HepG2 (cell line): ENCODE measurements around the gene VPS54. TPM values are rescaled to one million over a fixed set of nuclear protein-coding genes. Genes with fewer than 3 reads are reported as not detected.

ENCODE experiments used
- ARID5B ChIP-seq: IDR thresholded peaks from 2 replicates; pipeline ENCODE4 v1.4.0; 2020; ENCODE audit warnings: mild to moderate bottlenecking, missing genetic modification reagents
- ARNTL ChIP-seq: sonication (generic); formaldehyde crosslinking; IDR thresholded peaks from 2 replicates; pipeline ENCODE4 v1.4.0; 2020; ENCODE audit warnings: mild to moderate bottlenecking, missing genetic modification reagents
- CC2D1A ChIP-seq: sonication (generic); formaldehyde crosslinking; IDR thresholded peaks from 2 replicates; pipeline ENCODE4 v1.8.1; 2023; ENCODE audit warnings: mild to moderate bottlenecking, missing genetic modification reagents
- CEBPZ ChIP-seq: IDR thresholded peaks from 2 replicates; pipeline ENCODE4 v1.6.1; 2012; ENCODE audit warnings: low read length, improper control_type of control experiment
- EHMT2 ChIP-seq: fragments of 200-600 bp; sonication (generic); IDR thresholded peaks from 2 replicates; pipeline ENCODE4 v1.7.0; 2017; ENCODE audit warnings: antibody characterized with exemption, low read depth, low read length, borderline replicate concordance
- HINFP ChIP-seq: sonication (generic); formaldehyde crosslinking; IDR thresholded peaks from 2 replicates; pipeline ENCODE4 v1.4.0; 2020; ENCODE audit warnings: low read depth, mild to moderate bottlenecking, missing genetic modification reagents
- KDM3A ChIP-seq: IDR thresholded peaks from 2 replicates; pipeline ENCODE4 v1.6.1; 2018; ENCODE audit warnings: low read depth, missing compliant biosample characterization
- PRPF4 ChIP-seq: fragments of 200-400 bp; formaldehyde crosslinking; IDR thresholded peaks from 2 replicates; pipeline ENCODE4 v1.6.1; 2016; ENCODE audit warnings: low read length, low read depth; ENCODE audit not compliant: poor library complexity, severe bottlenecking
- SALL2 ChIP-seq: sonication (generic); formaldehyde crosslinking; IDR thresholded peaks from 2 replicates; pipeline ENCODE4 v1.8.1; 2023; ENCODE audit warnings: mild to moderate bottlenecking, missing genetic modification reagents, inconsistent platforms
- SATB2 ChIP-seq: sonication (generic); formaldehyde crosslinking; IDR thresholded peaks from 2 replicates; pipeline ENCODE4 v1.5.0; 2020; ENCODE audit warnings: missing genetic modification reagents
- ZBTB10 ChIP-seq: sonication (generic); formaldehyde crosslinking; IDR thresholded peaks from 2 replicates; pipeline ENCODE4 v1.4.0; 2020; ENCODE audit warnings: missing genetic modification reagents, borderline replicate concordance
- ZBTB8A ChIP-seq: sonication (generic); formaldehyde crosslinking; IDR thresholded peaks from 2 replicates; pipeline ENCODE4 v1.4.0; 2020; ENCODE audit warnings: mild to moderate bottlenecking, low read depth, missing genetic modification reagents, borderline replicate concordance
- ZNF484 ChIP-seq: sonication (generic); formaldehyde crosslinking; IDR thresholded peaks from 2 replicates; pipeline ENCODE4 v1.5.1; 2020; ENCODE audit warnings: mild to moderate bottlenecking, low read depth, missing genetic modification reagents, borderline replicate concordance
- ZNF576 ChIP-seq: sonication (generic); formaldehyde crosslinking; IDR thresholded peaks from 2 replicates; pipeline ENCODE4 v1.4.0; 2020; ENCODE audit warnings: mild to moderate bottlenecking, missing genetic modification reagents
- polyA plus RNA-seq, 8 experiments: library from polyadenylated mRNA; depleted of rRNA in 3 of 8; stranded (reverse) in 7 of 8; unstranded in 1 of 8; fragments of >200 nt; fragmentation: Illumina TruSeq in 4 of 8; extraction: Trizol in 4 of 8; gene quantifications; 2 replicates each; pipeline versions ENCODE4 v1.2.1 to v1.2.3, GENCODE V29; 2011 to 2016; ENCODE audit warnings: low read depth in 4 of 8, missing spikeins in 1 of 8, mixed read lengths in 1 of 8; ENCODE audit not compliant: insufficient read depth in 1 of 8
- total RNA-seq, 5 experiments: library from RNA; depleted of rRNA; stranded (reverse); fragments of >200 nt; fragmentation: Illumina TruSeq; extraction: Trizol; gene quantifications; 2 replicates each; pipeline ENCODE4 v1.2.3, GENCODE V29; 2016; ENCODE audit warnings: low read depth in 1 of 5

The VPS54 gene
- total and polyA plus RNA-seq, 2 of the 13 experiments (the other 11 are each of a cell fraction or from before 2014, with no cell fraction given), result 64.7 to 77.5 TPM

- TF ChIP-seq ARID5B, result peak; percentile 35; the same call in 1 of the 2 replicates
- no peak for TF ChIP-seq ZBTB10
- TF ChIP-seq CEBPZ, result no peak
- no peak for TF ChIP-seq ZNF484
- TF ChIP-seq KDM3A, result no peak
- TF ChIP-seq EHMT2, result no peak
- no peak for TF ChIP-seq ZNF576 (CRISPR knock-in tag)
- TF ChIP-seq HINFP (CRISPR knock-in tag), result peak; percentile 80
- TF ChIP-seq PRPF4, result peak; percentile 62
- TF ChIP-seq ZBTB8A (CRISPR knock-in tag), result no peak
- TF ChIP-seq ARNTL, result 0 out of 2 replicates have a peak, but pooled peaks have one; percentile 35
- no peak for TF ChIP-seq CC2D1A (CRISPR knock-in tag)
- TF ChIP-seq SALL2 (CRISPR knock-in tag), result no peak; the same call in 1 of the 2 replicates
- TF ChIP-seq SATB2, result no peak
Observed at GRCh38 chr2:64019083-64019974, at the start of gene VPS54 (continued).
